ENCODE measurements around the gene LGR6. TPM values are rescaled to one million over a fixed set of nuclear protein-coding genes. Genes with fewer than 3 reads are reported as not detected.

The LGR6 gene
- total RNA-seq, 1 experiment from 2014 or later, result 0.56 TPM

- intact Hi-C loops (cut with micrococcal nuclease), result no loop called here
- no peak for DNase-seq (ENCODE audit: unreplicated experiment)
- POLR2A ChIA-PET, result no interaction called here
- BruUV-seq (replicated peaks), result no TSS peak
- H3K27ac Mint-ChIP-seq (ENCODE audit: low read depth, unreplicated experiment), result no peak overlapping the region
- H3K4me3 Mint-ChIP-seq (ENCODE audit: unreplicated experiment), result no peak overlapping the region
- H3K36me3 Mint-ChIP-seq (ENCODE audit: insufficient read depth, unreplicated experiment), result no peaks in the 10 kb centered on the region
- H3K4me1 Mint-ChIP-seq (ENCODE audit: insufficient read depth, unreplicated experiment), result peaks cover 39% of the 10 kb centered on the region
- CTCF ChIA-PET, result interaction anchor here (0.5 to 2.3 kb wide), 9 partner anchors 15 to 984 kb away, joined by 3 to 15 read pairs (median 3); partner anchors contain the start of gene LGR6
- no peak for TF ChIP-seq CTCF (IDR thresholded peaks at IDR 0.05; ENCODE audit: unreplicated experiment)
- peaks cover 17% of the 10 kb centered on the region for H3K27me3 Mint-ChIP-seq (ENCODE audit: insufficient read depth, unreplicated experiment)
- no peaks in the 10 kb centered on the region for H3K9me3 Mint-ChIP-seq (ENCODE audit: unreplicated experiment)
These were observed 95.4 kb downstream of the LGR6 start for GRCh38 chr1:202289009-202289408.

GRCh38 chr1:202291001-202291400 is 97.4 kb downstream of the LGR6 start:
- intact Hi-C loops (cut with micrococcal nuclease), result no loop called here

GRCh38 chr1:202291961-202292712 is 98.5 kb downstream of the LGR6 start:
- H3K4me3 Mint-ChIP-seq (ENCODE audit: unreplicated experiment), result no peak overlapping the region
- POLR2A ChIA-PET, result interaction anchor here (0.6 to 3.8 kb wide), 14 partner anchors 9 to 805 kb away, joined by 3 to 68 read pairs (median 3); partner anchors contain the start of genes LGR6 and PCAT6
- no peak for TF ChIP-seq CTCF (IDR thresholded peaks at IDR 0.05; ENCODE audit: unreplicated experiment)
- no peaks in the 10 kb centered on the region for H3K9me3 Mint-ChIP-seq (ENCODE audit: unreplicated experiment)
- H3K27me3 Mint-ChIP-seq (ENCODE audit: insufficient read depth, unreplicated experiment), result peaks cover 15% of the 10 kb centered on the region
- H3K27ac Mint-ChIP-seq (ENCODE audit: low read depth, unreplicated experiment), result no peak overlapping the region
- H3K36me3 Mint-ChIP-seq (ENCODE audit: insufficient read depth, unreplicated experiment), result peaks cover 6% of the 10 kb centered on the region
- H3K4me1 Mint-ChIP-seq (ENCODE audit: insufficient read depth, unreplicated experiment), result peaks cover 49% of the 10 kb centered on the region
- BruUV-seq (replicated peaks), result no TSS peak
- intact Hi-C loops (cut with micrococcal nuclease), result loop anchor here (1.0 kb wide), 1 partner anchor 8 kb away; no protein-coding TSS in a partner anchor
- peak; percentile 100 for DNase-seq (ENCODE audit: unreplicated experiment)
- CTCF ChIA-PET, result interaction anchor here (0.5 to 3.6 kb wide), 10 partner anchors 8 to 509 kb away, joined by 3 to 35 read pairs (median 4); no protein-coding TSS in a partner anchor

More at GRCh38 chr1:202291001-202291400, 97.4 kb downstream of the LGR6 start:
- no peak for TF ChIP-seq CTCF (IDR thresholded peaks at IDR 0.05; ENCODE audit: unreplicated experiment)
- ChIA-PET POLR2A (interaction anchor here (0.7 to 3.8 kb wide), 5 partner anchors 9 to 98 kb away, joined by 3 to 68 read pairs (median 5); partner anchors contain the start of gene LGR6), CTCF (interaction anchor here (0.5 to 3.6 kb wide), 11 partner anchors 21 to 155 kb away, joined by 3 to 35 read pairs (median 3); partner anchors contain the start of gene LGR6)
- Mint-ChIP-seq H3K9me3 (ENCODE audit: unreplicated experiment) (no peaks in the 10 kb centered on the region), H3K4me1 (ENCODE audit: insufficient read depth, unreplicated experiment) (peaks cover 44% of the 10 kb centered on the region), H3K4me3 (ENCODE audit: unreplicated experiment) (no peak overlapping the region), H3K36me3 (ENCODE audit: insufficient read depth, unreplicated experiment) (peaks cover 6% of the 10 kb centered on the region), H3K27ac (ENCODE audit: low read depth, unreplicated experiment) (no peak overlapping the region), H3K27me3 (ENCODE audit: insufficient read depth, unreplicated experiment) (peaks cover 17% of the 10 kb centered on the region)
- no peak for DNase-seq (ENCODE audit: unreplicated experiment)
- no TSS peak for BruUV-seq (replicated peaks)

GRCh38 chr1:202292773-202293172 is 99.2 kb downstream of the LGR6 start:
- CTCF ChIA-PET, result interaction anchor here (0.6 to 3.6 kb wide), 7 partner anchors 9 to 107 kb away, joined by 3 to 35 read pairs (median 4); no protein-coding TSS in a partner anchor
- POLR2A ChIA-PET, result interaction anchor here (0.6 to 3.8 kb wide), 12 partner anchors 9 to 805 kb away, joined by 3 to 68 read pairs (median 3); partner anchors contain the start of genes LGR6 and PCAT6
- intact Hi-C loops (cut with micrococcal nuclease), result loop anchor here (1.0 kb wide), 1 partner anchor 8 kb away; no protein-coding TSS in a partner anchor
- BruUV-seq (replicated peaks), result no TSS peak
- Mint-ChIP-seq H3K9me3 (ENCODE audit: unreplicated experiment) (no peaks in the 10 kb centered on the region), H3K27me3 (ENCODE audit: insufficient read depth, unreplicated experiment) (peaks cover 9% of the 10 kb centered on the region), H3K27ac (ENCODE audit: low read depth, unreplicated experiment) (peak overlapping the region; percentile 2), H3K4me1 (ENCODE audit: insufficient read depth, unreplicated experiment) (peaks cover 49% of the 10 kb centered on the region), H3K4me3 (ENCODE audit: unreplicated experiment) (no peak overlapping the region), H3K36me3 (ENCODE audit: insufficient read depth, unreplicated experiment) (peaks cover 6% of the 10 kb centered on the region)
- TF ChIP-seq CTCF (IDR thresholded peaks at IDR 0.05; ENCODE audit: unreplicated experiment), result no peak
- no peak for DNase-seq (ENCODE audit: unreplicated experiment)

All from MCF 10A (cell line).